Natural killer cell (primary cell): Measurements from ENCODE around the gene MYF6. TPM values are rescaled to one million over a fixed set of nuclear protein-coding genes. Genes with fewer than 3 reads are reported as not detected.

ENCODE experiments used
- ATAC-seq, 3 donors: fragments of 150-1000 bp in 2 of 3; fragments of 200-7000 bp in 1 of 3; cut with Tn5 transposase; 1 replicate in 1 of 3; 2 replicates in 2 of 3; pipeline ENCODE4 v1.10.0; 2021; ENCODE audit warnings: mild to moderate bottlenecking in 2 of 3, moderate library complexity in 2 of 3
- DNase-seq, 2 donors: peaks; one replicate each; pipeline versions ENCODE4 v3.0.0 to v3.0.0-alpha.2; 2013 to 2021; ENCODE audit warnings: mixed read lengths in 1 of 2
- H3K27ac ChIP-seq: one replicate; pipeline ENCODE4 v1.5.1; 2013; ENCODE audit warnings: mild to moderate bottlenecking, low read length
- H3K27me3 ChIP-seq: one replicate; pipeline ENCODE4 v1.6.1; 2013; ENCODE audit warnings: low read length; ENCODE audit not compliant: control insufficient read depth, insufficient read depth
- H3K36me3 ChIP-seq: one replicate; pipeline ENCODE4 v1.6.1; 2013; ENCODE audit warnings: low read length; ENCODE audit not compliant: control insufficient read depth, insufficient read depth
- H3K4me1 ChIP-seq: one replicate; pipeline ENCODE4 v1.6.1; 2013; ENCODE audit warnings: low read length; ENCODE audit not compliant: control insufficient read depth, insufficient read depth
- H3K4me3 ChIP-seq: one replicate; pipeline ENCODE4 v1.5.1; 2013; ENCODE audit warnings: low read length
- H3K9me3 ChIP-seq: one replicate; pipeline ENCODE4 v1.6.1; 2013; ENCODE audit warnings: low read length; ENCODE audit not compliant: control insufficient read depth, insufficient read depth
- H3K27ac Mint-ChIP-seq, 2 donors: one replicate each; pipeline ENCODE4 v1.8.0; 2022; ENCODE audit warnings: mild to moderate bottlenecking in 2 of 2, mixed read lengths in 2 of 2, moderate library complexity in 1 of 2
- H3K27me3 Mint-ChIP-seq, 2 donors: one replicate each; pipeline ENCODE4 v1.8.0; 2022; ENCODE audit warnings: low read depth in 2 of 2, mixed read lengths in 2 of 2
- H3K36me3 Mint-ChIP-seq: one replicate; pipeline ENCODE4 v1.8.0; 2022; ENCODE audit warnings: mixed read lengths
- H3K4me1 Mint-ChIP-seq, 2 donors: one replicate each; pipeline ENCODE4 v1.8.0; 2022; ENCODE audit warnings: mixed read lengths in 2 of 2
- H3K4me3 Mint-ChIP-seq: one replicate; pipeline ENCODE4 v1.8.0; 2022; ENCODE audit warnings: mild to moderate bottlenecking, moderate library complexity, mixed read lengths
- H3K9me3 Mint-ChIP-seq, 2 donors: one replicate each; pipeline ENCODE4 v1.8.0; 2022; ENCODE audit warnings: mixed read lengths in 2 of 2
- WGBS: methylation state at CpG from one replicate; pipeline ENCODE4 v1.1.7; 2013; ENCODE audit warnings: missing lambda C conversion rate; ENCODE audit not compliant: insufficient coverage; 5-methylcytosine and 5-hydroxymethylcytosine counted together
- intact Hi-C: fragments of 100-400 bp; cut with micrococcal nuclease; formaldehyde crosslinking; loops from one replicate; pipeline ENCODE4 v1.14.2; 2022
- total RNA-seq, 4 donors: library from RNA; stranded (reverse); fragments of 120-200 nt in 1 of 4; gene quantifications; one replicate each; pipeline versions ENCODE4 v1.2.3 to v1.2.4, GENCODE V29; 2013 to 2022
- TF ChIP-seq, protein P1 (sequence below): fragments of 200-600 bp; IDR thresholded peaks from one replicate; pipeline ENCODE4 v1.8.0; 2022; ENCODE audit warnings: antibody characterized with exemption

Gene MYF6
- total RNA-seq, 3 donors from 2014 or later (not counting 1 experiment from before 2014, with no cell fraction given) = not detected

DNA sequence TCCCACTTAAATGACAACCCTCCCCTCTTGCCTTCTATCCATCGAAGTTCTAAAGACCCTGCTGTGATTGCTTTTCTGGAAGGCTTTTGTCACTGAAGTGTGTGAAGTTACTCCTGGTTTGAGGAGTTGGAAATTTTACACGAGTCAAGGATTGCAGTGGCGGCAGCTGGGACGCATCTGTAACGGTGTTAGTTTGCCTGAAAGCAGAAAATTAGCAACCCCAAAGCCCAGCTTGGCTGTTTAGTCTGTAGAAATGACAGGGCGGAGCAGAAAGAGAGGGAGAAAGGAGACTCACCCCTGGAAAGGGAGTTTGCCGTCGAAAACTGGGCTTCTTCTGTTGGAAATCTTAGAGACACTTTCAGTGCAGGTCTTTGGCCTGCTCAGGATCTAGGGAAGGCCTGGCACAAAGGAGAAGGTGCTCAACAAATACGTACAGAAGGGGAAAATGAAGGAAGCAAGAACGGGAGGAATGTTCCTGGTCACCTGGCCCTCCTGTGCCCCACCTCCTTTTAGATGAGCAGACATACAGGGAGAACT lies 8.3 kb downstream of the MYF6 start:
- H3K36me3 Mint-ChIP-seq = peaks cover 13% of the 10 kb centered on the region
- Histone ChIP-seq H3K27me3 (no peaks in the 10 kb centered on the region), H3K4me3 (no peak overlapping the region), H3K27ac (no peak overlapping the region), H3K9me3 (no peaks in the 10 kb centered on the region), H3K36me3 (no peaks in the 10 kb centered on the region), H3K4me1 (no peaks in the 10 kb centered on the region)
- H3K4me3 Mint-ChIP-seq = no peak overlapping the region
- 12% methylated on average over 10 of the region's 10 CpGs for WGBS
- peaks cover 17 to 34% of the 10 kb centered on the region in 2 donors for H3K27me3 Mint-ChIP-seq
- no peaks in the 10 kb centered on the region for H3K4me1 Mint-ChIP-seq
- DNase-seq = no peak
- H3K9me3 Mint-ChIP-seq = peaks cover 0 to 4% of the 10 kb centered on the region in 2 donors
- TF ChIP-seq, protein P1, sequence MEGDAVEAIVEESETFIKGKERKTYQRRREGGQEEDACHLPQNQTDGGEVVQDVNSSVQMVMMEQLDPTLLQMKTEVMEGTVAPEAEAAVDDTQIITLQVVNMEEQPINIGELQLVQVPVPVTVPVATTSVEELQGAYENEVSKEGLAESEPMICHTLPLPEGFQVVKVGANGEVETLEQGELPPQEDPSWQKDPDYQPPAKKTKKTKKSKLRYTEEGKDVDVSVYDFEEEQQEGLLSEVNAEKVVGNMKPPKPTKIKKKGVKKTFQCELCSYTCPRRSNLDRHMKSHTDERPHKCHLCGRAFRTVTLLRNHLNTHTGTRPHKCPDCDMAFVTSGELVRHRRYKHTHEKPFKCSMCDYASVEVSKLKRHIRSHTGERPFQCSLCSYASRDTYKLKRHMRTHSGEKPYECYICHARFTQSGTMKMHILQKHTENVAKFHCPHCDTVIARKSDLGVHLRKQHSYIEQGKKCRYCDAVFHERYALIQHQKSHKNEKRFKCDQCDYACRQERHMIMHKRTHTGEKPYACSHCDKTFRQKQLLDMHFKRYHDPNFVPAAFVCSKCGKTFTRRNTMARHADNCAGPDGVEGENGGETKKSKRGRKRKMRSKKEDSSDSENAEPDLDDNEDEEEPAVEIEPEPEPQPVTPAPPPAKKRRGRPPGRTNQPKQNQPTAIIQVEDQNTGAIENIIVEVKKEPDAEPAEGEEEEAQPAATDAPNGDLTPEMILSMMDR = no peak
- H3K27ac Mint-ChIP-seq = no peak overlapping the region
- no peak for ATAC-seq
- intact Hi-C loops = no loop called here

DNA sequence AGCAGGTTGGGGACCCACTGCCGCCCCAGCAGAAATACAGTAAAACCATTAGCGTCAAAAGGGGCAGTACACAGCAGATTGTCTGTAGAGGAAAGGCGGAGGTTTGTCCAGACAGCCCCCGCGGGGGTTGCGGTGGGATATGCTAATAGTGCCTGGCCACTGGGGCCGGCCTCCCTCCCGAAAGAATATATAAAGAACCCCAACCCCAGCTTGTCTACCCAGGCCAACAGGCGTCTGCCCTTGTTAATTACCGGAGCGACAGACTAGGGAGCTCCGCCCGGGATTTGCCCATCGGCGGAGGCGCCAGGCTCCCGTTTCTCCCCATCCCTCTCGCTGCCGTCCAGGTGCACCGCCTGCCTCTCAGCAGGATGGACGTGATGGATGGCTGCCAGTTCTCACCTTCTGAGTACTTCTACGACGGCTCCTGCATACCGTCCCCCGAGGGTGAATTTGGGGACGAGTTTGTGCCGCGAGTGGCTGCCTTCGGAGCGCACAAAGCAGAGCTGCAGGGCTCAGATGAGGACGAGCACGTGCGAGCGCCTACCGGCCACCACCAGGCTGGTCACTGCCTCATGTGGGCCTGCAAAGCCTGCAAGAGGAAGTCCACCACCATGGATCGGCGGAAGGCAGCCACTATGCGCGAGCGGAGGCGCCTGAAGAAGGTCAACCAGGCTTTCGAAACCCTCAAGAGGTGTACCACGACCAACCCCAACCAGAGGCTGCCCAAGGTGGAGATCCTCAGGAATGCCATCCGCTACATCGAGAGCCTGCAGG lies 9.4 kb downstream of the MYF6 start, which contains the start of gene MYF5:
MYF5 (plus strand) TSS at position 217 of the 774 bp plus-strand sequence; CDS start at position 369, 152 bp downstream.
- no peaks in the 10 kb centered on the region for H3K4me1 Mint-ChIP-seq
- H3K9me3 Mint-ChIP-seq = peaks cover 0 to 4% of the 10 kb centered on the region in 2 donors
- ATAC-seq (no peak), DNase-seq (no peak)
- no peaks in the 10 kb centered on the region for H3K4me1 ChIP-seq
- WGBS = 29% methylated on average over 45 of the region's 45 CpGs
- H3K27me3 ChIP-seq = no peaks in the 10 kb centered on the region
- H3K36me3 ChIP-seq = no peaks in the 10 kb centered on the region
- intact Hi-C loops = no loop called here
- TF ChIP-seq, protein P1 = no peak
- H3K27ac ChIP-seq = no peak within 1 kb of the TSS
- H3K4me3 ChIP-seq = no peak within 1 kb of the TSS
- no peak within 1 kb of the TSS for H3K27ac Mint-ChIP-seq
- peaks cover 17 to 34% of the 10 kb centered on the region in 2 donors for H3K27me3 Mint-ChIP-seq
- H3K9me3 ChIP-seq = no peaks in the 10 kb centered on the region
- H3K36me3 Mint-ChIP-seq = peaks cover 13% of the 10 kb centered on the region
- H3K4me3 Mint-ChIP-seq = no peak within 1 kb of the TSS

GRCh38 chr12:80717856-80718255 lies 10.4 kb downstream of the MYF6 start:
- Mint-ChIP-seq H3K4me3 (no peak overlapping the region), H3K9me3 (peaks cover 0 to 4% of the 10 kb centered on the region in 2 donors), H3K36me3 (peaks cover 13% of the 10 kb centered on the region), H3K4me1 (no peaks in the 10 kb centered on the region), H3K27ac (no peak overlapping the region), H3K27me3 (peaks cover 17 to 30% of the 10 kb centered on the region in 2 donors)
- H3K36me3 ChIP-seq = no peaks in the 10 kb centered on the region
- H3K27ac ChIP-seq = no peak overlapping the region
- no peak for DNase-seq
- no peak for ATAC-seq
- no peaks in the 10 kb centered on the region for H3K9me3 ChIP-seq
- no peaks in the 10 kb centered on the region for H3K27me3 ChIP-seq
- TF ChIP-seq, protein P1 = no peak
- no peaks in the 10 kb centered on the region for H3K4me1 ChIP-seq
- no peak overlapping the region for H3K4me3 ChIP-seq
- intact Hi-C loops = no loop called here
- 66% methylated on average over 4 of the region's 4 CpGs for WGBS
